Measurements from ENCODE around the gene USP12.
"Not testable (repeated sequence)": the region's sequence is repeated elsewhere in the genome, so short reads cannot be mapped to it uniquely, and the experiment has no call there.

USP12 gene

DNA sequence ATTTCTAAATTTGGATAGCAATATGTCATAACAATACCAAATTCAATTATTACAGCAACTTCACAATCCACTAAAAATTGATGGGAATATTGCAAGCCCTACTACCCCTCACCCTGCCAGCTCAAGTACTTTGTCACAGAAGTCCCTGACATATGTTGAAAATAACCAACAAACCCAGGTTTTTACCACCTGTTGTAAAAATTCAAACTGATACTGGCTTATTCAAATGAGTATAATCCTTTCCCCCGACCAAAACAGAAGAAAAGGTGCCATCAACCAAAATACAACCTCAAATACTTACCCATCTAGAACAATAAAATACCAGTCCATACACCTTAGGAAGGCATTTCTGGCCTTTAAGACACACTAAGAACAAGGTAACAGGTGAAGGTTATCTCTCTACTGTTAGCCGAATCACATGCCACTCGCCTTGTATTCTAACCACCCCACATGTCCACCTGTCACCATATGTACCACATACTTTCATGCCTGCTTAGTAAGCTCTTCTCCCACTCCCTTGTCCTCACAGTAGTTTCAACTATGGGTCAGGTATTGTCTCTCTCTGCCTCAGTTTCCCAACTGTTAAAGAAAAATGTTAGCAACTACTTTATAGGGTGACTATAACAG is 53.1 kb downstream of the USP12 start:
- DNase-seq, result no peak

DNA sequence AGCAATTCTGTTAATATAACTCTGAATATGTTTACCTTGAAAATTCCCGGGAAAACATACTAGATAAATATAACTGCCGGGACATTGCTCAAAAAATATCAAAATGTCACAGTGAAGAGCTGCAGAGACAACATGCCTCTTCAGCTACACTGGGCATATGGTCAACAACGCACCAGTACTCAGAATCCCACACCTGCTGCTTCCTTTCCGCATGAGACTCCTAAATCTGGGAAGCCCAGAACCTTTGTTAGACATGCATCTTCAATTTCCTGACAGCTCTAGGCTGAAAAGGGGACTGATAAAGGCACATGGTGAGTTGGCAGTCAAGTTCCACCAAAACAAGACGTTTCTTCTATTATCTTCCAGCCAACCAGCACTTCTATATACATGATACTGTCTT is 53.7 kb downstream of the USP12 start:
- DNase-seq, result no peak

- no peak for DNase-seq
These were observed 54.5 kb downstream of the USP12 start for GRCh38 chr13:27117158-27117557.

DNA sequence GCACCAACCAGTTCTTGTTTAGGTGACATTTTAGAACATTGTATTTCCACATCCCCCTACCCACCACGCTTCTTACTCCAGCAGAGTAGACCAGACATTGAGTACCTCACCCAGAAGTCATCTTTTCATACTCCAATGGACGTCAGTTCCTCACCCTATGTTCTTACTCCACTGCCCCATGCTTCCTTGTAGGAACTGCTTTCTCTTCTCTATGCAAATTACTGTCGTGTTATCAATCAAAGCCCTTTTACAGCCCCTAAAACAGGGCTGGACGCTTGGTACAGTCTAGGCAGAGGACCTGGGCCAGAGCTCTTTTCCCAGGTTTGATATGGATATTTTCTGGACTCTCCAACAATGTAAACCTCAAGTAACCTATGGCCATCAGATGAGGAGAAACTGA is 58.2 kb downstream of the USP12 start:
- no peak for DNase-seq

- DNase-seq, result no peak
These were observed 59.6 kb downstream of the USP12 start for GRCh38 chr13:27112006-27112405.

- DNase-seq, result no peak
These were observed 61.4 kb downstream of the USP12 start for GRCh38 chr13:27110056-27110746.

GRCh38 chr13:27106144-27106543 is 65.5 kb downstream of the USP12 start:
- no peak for DNase-seq

DNA sequence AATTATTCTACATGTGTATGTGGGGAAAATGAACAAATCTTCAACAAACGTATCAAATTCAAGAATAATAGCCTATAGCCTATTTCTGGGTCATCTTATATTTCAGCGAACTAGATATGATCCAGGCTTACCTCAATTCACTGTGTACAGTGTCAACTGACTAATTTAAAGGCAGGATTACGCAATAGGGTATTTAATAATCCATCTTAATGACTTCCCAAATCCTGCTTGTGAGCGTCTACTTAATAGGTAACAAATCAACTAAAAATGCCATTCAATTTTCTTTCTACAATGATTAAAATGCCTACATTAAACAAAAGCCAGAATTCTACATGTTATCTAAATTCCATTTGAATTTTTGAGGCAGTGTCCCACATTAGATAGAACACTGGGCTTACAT is 67.0 kb downstream of the USP12 start:
- DNase-seq, result no peak

DNA sequence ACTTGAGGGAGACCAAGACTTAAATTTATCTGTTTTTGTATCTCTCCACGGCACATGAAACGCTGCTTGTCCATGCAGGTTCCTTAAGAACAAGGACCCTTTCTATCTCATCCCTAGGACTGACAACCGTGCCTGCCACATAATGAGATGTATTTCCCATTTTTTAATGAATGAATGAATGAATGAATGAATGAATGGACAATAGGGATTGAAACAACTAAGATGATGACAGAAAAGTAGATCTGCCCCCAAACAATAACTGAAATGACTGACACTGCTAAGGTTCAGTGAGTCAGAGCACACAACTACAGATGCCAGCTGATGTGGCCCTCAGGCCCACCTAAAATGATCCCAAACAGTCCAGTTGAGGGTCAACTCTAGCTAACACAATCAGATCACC is 69.8 kb downstream of the USP12 start:
- DNase-seq, result no peak

- no peak for DNase-seq
These were observed 70.3 kb downstream of the USP12 start for GRCh38 chr13:27101289-27101688.

DNA sequence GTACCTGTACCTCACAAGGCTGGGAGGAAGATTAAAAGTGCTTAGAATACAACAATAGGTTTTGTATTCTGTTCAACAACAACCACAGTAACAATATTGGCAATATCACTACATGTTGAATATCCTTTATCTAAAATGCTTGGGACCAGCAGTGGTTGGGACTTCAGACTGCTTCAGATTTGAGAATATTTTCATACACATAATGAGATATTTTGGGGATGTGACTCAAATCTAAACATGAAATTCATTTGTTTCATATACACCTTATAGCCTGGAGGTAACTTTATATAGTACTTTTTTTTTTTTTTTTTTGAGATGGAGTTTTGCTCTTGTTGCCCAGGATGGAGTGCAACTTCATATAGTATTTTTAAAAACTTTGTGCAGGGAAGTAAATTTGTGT is 73.9 kb downstream of the USP12 start:
- no peak for DNase-seq

DNA sequence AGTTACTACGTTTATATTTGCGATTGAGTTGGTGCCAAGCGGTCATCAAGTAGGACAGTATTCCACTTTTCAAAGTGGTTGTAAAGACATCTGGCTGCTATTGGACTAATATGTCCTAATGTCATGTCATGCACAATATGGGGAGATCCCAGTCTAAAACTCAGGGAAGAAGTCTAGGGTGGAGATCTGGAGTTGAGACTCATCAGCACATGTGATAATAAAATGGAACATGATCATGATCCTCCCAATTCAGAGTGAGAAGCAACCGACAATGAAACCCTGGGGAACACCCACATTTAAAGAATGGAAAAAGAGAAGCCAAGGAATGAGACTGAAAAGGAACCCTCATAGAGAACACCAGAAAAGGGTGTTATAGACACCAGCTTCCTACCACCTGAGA is 80.2 kb downstream of the USP12 start:
- DNase-seq, result no peak

- no peak for DNase-seq
These were observed 83.0 kb downstream of the USP12 start for GRCh38 chr13:27088619-27089018.

DNA sequence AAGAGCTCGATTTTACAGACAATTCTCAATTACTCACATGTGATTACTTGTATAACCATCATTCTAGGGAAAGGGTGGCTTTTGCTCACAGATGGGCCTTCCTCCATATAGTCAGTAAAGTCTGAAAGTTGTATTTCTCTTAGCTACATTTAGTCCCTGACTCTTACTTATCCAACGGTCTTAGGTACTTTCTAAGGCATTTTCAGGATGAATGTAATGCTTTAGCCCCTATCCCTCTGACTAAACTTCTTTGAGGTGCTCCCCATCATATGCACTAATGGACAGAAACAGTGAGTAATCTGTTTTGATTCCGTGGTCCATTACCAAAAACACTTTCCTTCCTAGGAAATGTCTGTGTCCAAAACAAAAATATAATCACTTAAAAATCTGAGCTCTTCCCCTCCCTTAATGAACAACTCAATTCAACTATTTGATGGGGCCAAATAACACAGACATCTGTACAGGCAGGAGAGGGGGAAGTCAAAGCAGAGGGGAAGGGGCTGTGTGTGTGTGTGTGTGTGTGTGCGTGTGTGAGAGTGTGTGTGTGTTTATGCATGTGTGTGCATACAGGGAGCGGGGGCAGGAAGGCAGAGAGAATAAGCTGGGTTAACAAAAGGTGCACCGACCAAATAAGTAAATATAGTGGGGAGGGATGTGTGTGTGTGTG is 84.9 kb downstream of the USP12 start:
- DNase-seq, result no peak

DNA sequence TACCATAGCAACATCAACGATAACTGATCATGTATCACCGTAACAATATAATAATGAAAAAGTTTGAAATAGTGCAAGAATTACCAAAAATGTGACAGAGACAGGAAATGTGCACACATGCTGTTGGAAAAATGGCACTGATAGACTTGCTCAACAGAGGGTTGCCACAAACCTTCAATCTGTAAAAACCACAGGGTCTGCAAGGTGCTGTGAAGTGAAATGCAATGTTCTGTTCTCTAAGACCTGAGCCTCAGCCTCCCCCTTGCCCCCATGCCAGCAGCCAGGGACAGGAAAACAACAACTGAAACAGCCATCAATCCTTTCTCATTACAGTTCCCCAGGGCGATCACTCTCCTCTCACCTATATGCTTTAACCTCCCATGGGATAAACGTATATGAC is 88.4 kb downstream of the USP12 start:
- DNase-seq, result no peak

GRCh38 chr13:27081893-27082679 is 89.5 kb downstream of the USP12 start:
- DNase-seq, result no peak

DNA sequence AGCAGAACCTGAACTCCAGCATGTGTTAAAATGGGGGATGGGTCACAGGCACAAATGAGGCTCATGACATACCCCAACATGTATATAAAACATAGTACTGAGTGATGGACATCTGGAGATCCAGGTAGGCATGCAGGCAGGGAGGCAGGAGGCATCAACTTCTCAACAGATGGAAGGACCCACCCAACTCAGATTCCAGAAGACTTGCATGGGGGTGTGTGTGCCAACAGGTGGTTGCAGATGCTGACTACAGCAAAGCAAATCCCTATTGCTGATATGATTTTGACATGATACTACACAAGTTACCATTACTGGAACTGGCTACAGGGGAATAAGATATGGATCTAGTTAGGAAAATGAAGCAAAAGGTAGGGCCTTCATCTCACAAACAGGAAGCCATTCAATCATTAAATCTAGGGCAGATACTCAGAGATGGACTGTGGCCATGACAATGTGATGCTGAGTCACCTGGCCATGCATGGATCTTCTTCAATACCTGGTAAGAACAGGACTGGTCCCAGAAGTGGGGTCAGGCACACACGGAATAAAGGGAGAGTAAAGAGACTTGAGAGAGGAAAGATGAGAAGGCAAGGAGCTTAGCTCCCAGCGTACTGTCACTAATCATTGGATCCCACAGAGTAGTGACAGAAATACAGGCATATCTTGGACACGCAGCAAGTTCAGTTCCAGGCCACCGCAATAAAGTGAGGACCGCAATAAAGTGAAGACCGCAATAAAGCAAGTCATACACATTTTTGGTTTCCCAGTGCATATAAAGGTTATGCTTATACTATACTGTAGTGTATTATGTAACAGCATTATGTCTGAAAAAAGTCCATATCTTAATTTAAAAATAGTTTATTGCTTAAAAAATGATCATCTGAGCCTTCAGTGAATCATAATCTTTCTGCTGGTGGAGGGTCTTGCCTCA is 91.3 kb downstream of the USP12 start:
- no peak for DNase-seq

- no peak for DNase-seq
These were observed 92.1 kb downstream of the USP12 start for GRCh38 chr13:27079421-27079958.

GRCh38 chr13:27077451-27077850 is 94.2 kb downstream of the USP12 start:
- no peak for DNase-seq

GRCh38 chr13:27076421-27076820 is 95.2 kb downstream of the USP12 start:
- no peak for DNase-seq

DNA sequence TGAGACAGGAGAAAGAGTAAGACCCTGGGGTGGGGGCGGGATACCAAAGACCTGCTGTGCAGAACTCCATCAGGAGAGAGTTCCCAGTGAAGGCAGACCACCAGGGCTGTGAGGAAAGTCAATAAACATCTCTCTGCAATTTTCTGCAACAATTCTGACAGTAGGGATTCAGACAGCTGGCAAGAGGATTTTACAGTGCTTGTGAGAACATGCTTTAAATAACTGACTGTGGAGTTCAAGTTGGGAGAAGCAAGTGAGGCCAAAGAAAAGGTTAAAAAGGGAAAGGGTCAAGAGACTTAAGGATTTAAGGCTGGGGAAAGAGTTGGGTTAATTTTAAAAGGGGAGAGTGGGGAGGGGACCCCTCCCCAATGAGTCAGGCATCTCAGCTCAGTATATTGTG is 98.4 kb downstream of the USP12 start:
- DNase-seq, result no peak

DNA sequence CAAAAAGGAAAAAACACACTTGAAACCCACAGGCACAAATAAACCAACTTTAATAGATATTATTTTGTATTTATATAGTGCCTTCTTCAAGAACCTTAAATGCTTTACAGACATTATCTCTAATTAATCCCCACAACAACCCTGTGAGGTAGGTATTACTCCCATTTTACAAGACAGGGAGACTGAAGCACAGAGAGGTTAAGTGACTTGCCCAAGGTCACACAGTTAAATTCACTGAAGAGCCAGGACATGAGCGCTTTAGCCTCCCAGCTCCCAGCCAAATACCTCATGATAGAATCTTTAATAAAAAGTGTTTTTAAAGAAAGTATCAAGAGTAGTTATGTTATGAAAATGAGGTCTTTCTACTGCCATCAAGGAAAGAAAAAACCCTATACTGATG is 105.5 kb downstream of the USP12 start:
- DNase-seq, result not testable (repeated sequence)

All from bone marrow (tissue), 2 donors.